Inferior parietal cortex (tissue), 1 donor: ENCODE measurements around the gene CDR2L.
"Not testable (repeated sequence)": the region's sequence is repeated elsewhere in the genome, so short reads cannot be mapped to it uniquely, and the experiment has no call there.

ENCODE experiments used
- DNase-seq: peaks from one replicate; pipeline ENCODE4 v3.0.0-alpha.2; 2016; ENCODE audit errors: extremely low spot score

Gene CDR2L

DNA sequence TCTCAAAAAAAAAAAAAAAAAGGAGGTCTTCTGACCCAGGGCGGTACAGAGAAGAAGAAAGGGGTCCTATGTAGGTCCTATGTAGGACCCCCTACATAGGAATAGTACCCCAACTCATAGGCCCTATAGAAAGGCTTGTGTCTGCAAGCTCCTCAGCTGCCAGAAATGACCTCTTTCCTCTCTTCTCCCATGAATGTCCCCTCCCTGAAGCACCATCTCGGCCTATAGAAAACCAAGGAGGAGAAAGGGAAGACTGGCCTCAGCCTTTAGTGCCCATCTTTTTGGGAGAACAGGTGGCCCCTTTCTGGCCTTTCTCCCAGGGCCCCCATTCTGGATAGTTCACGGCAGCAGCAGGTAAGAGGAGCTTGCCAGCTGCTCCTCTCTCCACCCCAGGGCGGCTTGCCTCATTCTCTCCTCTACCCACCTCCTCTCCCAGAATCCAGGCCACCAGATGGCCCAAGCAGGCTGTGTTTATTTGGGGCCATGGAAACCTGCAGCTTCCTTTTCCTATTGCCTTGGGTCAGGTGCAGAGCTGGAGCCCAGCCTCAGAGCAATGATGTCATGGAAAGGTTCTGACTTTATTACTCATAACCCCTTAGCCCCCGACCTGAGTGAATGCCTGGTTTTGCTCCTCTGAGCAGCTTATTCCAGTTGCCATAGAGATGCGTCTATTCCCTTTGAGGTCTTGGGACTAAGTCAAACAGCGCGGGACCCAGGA is 23.4 kb downstream of the CDR2L start:
- DNase-seq: peak; percentile 17

DNA sequence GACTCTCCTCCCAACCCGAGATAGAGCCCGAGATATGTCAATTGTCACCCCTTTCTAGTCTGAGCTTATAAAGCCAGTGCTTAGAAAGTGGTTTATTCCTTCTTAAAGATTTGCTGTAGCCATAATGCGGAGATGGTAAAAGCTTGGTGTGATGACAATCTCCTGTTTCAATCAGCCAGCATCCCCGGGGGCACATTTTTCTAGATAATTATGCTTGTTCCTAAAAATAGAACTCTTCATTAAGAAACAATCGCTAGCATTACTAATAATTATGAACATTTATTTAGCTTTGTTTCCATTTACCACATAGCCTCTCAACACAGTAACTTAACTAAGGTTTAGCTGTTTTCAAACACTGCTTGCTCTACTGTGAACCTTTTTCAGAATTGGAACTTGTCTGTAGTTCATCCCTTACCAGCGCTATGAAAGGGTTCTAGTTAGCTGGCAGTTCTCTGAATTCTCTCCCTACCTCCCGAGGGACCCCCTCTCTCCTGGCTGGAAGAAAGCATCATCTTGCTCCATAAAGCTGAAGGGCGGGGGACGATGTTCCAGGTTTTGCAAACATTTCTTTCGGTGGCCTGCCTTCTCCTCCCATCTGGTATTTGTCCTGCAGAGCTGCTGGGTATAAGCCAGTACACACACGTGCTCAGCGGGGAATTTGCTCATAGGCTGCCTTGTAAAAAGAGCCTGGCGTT is 24.1 kb downstream of the CDR2L start:
- peak; percentile 74 for DNase-seq

DNA sequence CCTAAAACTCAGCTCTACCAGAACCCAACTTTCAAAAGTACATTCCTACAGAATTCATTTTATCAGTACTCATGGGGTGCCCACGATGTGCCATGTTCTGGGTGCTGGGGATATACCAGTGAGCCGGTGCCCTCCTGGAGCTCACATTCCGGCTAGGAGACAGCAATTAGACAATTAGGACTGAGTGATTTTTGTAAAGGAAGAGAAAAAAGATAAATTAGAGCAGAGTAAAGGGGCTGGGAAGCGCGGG is 24.6 kb downstream of the CDR2L start:
- no peak for DNase-seq

DNA sequence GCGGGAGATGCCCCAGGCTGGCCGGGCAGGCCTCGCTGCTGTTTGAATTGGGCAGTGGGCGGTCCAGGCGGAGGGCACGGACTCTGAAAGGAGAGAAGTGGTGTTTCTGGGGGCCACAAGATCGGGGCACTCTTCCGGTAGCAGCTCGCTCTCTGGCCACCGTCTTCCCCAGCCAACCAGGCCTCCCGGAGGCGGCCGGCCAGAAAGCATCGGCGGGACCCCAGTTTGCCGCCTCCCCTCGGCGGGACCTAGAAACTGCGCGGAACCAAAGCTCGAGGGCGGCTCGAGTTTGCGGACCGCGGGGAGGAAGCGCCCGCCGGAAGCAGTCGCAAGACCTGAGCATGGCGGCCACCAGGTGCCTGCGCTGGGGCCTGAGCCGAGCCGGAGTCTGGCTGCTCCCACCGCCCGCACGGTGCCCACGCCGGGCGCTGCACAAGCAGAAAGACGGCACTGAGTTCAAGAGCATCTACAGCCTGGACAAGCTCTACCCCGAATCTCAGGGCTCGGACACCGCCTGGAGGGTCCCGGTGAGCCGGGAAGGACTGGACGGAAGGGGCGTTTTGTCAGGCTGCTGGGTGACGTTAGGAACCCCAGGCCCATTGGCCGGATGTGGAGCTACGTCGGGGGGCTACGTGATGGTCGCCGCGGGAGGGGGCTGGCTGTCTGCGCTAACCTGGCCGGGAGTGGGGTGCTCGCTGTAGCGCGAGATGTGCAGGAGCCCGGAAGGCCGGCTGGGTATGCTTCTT is 25.1 kb downstream of the CDR2L start, which contains the start of gene MRPL58:
MRPL58 (plus strand) TSS at position 325 of the 746 bp plus-strand sequence; CDS start at position 342, 17 bp downstream.
- DNase-seq: peak; percentile 85

DNA sequence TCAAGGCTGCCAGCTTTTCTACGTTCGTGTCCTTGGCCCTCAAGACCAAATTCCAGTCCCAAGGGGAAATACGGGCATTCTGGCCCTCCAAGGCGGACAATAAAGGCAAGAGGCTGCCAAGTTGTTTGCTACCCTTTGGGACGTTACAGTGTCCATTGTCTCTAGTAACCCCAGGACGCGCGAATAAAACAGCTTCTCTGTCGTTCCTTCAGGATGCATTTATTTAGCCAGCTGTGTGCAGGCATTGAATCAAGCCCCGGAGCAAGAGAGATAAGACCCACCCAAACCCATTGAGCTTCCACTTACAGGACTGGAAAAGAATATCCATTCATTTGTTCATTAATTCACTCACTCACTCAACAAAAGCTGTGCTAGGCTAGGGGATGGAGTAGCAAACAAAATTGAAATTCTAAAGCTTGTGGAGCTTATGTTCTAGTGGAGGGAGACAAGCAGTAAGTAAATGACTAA is 25.7 kb downstream of the CDR2L start:
- no peak for DNase-seq

DNA sequence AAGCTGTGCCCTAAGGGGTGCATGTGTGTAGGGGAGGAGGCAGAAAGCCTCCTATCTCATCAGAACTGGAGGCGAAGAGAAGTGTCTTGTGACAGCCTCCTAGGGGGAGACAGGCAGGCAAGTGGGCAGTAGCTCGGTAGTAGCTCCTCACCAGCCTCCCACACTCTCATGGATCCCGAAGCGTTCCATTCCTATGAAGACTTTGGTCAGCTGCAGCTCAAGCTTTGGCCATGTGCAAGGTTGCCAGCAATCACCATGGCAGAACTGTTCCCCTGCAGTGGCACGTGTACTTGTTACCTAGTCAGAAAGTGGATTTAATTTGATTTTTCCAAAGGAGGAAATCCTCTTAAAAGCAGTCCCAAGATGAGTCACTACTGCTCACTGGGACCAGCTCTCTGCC is 31.7 kb downstream of the CDR2L start:
- DNase-seq: peak; percentile 29

DNA sequence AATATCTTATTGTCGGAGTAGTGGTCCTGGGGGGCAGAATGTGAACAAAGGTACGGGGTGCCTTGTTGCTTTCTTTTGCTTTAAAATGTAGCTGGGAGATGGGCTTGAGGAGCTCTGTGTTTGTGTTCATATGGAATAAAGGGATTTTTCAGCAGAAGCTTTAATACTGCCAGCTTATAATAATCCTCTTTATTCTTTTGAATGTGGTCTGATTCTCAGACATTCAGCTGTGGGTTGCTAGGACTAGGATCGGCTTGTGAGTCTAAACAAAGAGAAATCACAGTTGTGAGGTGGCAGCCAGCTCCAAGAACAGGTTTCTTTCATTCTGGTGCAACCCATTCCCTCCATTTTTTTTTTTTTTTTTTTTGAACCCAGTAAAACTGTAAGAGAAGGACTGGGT is 32.3 kb downstream of the CDR2L start:
- no peak for DNase-seq

DNA sequence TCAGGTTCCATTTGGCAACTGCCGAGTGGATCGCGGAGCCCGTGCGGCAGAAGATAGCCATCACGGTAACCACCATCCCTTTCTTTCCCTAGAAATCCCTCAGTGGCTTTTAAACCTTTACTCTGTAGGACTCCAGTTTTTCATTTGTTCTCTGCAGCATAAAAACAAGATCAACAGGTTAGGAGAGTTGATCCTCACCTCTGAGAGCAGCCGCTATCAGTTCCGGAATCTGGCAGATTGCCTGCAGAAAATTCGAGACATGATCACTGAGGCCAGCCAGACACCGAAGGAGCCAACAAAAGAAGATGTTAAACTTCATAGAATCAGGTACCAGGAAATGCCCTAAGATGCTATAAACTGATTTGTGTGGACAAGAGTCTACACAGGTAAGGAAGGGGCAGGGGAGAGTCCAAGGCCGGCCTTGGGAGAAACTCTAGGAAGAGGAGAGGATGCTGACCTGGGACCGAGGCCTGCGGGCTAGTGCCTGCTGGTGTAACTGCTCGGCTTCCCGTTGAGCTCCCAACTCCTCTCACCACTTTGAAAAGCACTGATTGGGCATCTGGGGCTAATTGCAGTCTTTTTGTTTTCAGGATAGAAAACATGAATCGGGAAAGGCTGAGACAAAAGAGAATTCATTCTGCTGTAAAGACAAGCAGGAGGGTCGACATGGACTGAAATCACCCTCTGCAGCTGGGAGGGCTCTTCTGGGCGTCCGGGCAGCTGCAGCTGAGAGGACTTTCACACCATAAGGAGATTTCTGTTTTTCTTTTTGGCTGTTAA is 33.1 kb downstream of the CDR2L start:
- DNase-seq: peak; percentile 54

DNA sequence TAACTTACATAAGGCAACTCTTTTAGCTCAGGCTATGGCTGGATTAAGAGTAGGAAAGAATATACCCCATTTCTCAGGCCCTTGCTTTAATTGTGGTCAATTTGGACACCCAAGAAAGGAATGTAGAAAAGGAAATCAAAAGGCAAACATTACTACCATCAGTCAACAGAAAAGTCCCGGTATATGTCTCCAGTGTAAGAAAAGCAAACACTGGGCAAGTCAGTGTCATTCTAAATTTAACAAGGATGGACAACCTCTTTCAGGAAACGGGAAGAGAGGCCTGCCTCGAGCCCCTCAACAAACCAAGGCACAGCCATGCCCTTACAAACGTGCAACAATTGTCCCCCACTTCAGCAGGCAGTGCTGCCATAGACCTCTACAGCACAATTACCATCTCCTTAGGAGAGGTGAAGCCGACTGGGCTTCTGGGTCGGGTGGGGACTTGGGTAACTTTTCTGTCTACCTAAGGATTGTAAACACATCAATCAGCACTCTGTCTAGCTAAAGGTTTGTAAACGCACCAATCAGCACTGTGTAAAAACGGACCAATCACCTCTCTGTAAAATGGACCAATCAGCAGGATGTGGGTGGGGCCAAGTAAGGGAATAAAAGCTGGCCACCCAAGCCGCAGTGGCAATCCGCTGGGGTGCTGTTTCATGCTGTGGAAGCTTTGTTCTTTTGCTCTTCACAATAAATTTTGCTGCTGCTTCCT is 37.4 kb downstream of the CDR2L start:
- DNase-seq: no peak

DNA sequence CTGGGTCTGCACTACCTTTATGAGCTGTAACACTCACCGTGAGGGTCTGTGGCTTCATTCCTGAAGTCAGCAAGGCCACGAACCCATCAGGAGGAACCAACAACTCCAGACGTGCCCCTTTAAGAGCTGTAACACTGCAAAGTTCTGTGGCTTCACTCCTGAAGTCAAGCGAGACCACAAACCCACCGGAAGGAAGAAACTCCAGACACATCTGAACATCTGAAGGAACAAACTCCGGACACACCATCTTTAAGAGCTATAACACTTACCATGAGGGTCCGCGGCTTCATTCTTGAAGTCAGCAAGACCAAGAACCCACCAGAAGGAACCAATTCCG is 37.9 kb downstream of the CDR2L start:
- not testable (repeated sequence) for DNase-seq

DNA sequence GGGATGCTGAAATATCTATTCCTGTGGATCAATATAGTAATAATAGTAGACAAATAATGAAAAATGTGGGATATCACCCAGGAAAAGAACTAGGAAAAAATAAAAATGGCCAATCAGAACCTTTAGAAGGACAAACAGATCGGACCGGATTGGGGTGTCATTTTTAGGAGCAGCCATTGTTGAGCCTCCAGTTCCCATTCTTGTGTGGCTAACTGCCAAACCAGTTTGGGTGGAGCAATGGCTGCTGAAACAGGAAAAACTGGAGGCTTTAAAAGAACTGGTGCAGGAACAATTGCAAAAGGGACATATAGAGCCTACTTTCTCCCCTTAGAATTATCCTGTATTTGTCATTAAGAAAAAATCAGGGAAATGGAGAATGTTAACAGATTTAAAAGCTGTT is 39.2 kb downstream of the CDR2L start:
- not testable (repeated sequence) for DNase-seq

DNA sequence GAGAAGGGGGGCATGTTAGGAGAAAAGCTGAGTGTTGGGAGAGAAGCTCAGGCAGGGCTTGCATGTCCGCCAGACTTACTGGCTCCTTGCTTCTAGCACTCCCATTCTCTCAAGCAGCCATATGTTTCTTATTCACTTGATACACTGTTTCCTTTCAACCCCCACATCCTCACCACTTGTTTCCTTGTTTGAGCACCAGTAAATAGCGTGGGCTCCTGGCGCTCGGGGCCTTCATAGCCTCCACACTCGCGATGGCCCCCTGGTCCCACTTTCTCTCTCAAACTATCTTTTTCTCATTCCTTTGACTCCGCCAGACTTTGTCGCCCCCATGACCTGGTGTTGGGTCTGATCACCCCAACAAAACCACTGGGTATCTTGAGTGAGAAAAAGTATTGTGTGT is 42.7 kb downstream of the CDR2L start:
- no peak for DNase-seq

DNA sequence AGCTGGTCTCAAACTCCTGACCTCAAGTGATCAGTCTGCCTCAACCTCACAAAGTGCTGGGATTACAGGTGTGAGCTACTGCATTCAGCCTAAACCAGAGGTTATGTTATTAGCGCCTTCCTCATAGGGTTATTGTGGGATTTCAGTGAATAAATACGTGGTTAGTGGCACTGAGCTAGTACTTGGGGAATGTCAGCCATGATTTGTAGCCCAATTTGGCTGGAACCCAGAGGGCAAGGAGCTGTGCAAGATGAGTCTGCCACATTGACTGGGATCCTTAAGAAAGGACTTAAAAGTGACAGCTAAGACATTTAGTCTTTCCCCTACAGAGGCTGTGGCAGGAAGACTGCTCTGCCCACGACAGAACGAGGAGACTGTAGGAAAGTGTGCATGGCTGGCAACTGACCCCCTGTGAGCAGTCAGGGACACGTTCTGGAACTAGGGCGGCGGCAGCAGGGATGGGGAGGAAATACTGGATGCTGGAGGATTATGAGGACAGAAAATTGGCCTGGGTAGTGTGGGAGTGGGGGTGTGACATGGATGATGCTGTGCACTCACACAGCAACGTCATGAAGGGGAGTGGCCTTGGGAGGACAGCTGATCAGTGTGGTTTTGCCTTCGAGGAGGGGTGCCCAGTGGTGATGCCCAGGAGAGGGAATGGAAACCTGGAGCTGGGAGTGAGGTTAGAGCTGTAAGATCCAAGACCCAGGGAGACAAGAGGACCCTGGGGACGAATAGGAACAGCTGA is 44.7 kb downstream of the CDR2L start:
- DNase-seq: peak; percentile 89

DNA sequence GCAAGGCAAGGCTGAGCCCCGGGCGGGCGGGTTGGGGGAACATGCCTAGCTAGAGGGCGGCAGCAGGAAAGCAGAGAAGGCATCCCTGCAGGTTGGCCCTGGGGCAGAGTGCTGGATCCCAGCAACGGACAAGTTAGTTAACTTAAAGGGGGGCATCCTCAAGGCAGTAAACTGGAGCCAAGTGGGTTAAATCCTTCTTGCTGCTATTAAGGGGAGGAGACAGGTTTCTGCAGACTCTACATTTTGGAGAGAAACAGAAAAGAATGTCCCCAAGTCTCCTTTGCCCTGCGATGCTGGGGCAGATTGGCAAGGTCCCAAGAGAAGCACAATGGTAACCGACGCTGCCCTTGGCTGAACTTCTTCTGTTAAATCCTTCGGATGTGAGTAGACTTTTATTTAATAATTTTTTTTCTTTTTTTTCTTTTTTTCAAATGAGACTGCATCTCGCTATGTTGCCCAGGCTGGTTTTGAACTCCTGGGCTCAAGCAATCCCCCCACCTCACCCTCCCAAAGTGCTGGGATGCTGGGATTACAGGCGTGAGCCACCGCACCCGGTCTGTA is 45.4 kb downstream of the CDR2L start:
- peak; percentile 44 for DNase-seq

DNA sequence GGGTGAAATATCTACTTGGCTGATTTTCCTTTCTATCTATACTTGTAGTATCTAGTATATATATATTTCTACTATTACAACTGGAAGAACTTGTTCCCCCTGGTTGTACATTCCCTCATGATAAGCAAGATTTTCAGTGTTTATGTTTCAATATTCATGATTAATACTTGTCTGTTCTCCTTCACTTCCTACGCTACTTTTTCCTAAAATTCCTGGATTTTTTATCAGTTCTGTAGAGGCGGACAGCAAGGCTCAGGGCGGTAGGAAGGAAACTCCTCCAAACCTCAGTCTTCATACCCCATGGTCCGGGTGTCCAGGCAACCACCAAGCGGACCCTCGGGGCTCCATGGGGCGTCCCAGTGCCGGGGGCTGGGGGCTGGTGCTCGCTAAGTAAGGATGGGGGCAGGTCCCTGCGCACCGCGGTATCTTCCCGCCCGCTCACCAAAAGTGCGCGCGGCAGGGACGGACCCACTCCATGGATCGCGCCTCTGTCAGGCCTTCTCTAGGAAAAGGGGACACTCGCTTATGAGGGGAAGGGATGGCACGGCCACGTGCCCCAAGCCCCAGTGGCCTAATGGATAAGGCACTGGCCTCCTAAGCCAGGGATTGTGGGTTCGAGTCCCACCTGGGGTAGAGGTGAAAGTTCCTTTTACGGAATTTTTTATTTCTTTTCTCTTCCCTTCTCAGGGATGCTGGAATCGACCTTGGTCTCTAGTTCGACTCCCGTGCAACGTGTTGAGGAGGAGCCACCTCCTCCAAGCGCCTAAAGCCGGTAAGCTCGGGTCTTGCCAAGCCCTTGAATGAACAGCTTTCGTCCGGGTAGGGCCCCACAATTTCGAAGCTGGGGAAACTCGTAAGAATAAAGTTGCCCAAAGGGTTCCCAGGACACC is 46.2 kb downstream of the CDR2L start:
- peak; percentile 97 for DNase-seq

DNA sequence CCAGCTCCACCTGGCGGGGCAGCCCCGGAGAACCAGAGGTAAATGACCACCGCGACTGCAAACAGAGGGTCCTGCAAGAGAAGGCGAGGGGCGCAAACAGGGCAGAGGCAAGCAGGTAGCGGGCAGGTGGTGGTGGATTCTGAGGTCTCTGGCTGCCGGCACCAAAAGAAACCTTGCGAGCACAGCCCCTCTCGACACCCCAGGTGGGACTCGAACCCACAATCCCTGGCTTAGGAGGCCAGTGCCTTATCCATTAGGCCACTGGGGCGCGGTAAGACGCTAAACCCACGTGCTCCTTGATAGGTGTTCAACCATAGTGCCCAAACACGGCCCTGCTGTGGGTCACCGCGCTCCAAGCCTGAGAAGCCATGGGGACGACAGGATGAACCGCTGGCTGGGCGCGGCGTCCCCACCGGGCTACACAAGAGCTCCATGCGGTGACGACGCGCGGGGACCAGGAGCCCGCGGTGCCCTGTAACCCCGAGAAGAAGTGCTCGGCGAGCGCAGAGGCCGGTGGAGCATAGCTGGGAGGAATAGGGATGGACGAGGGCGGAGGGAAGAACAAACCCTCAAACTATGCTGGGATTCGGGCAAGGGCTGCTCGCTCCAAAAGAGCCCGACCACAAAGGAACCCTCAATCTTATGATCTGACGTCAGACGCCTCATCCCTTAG is 46.9 kb downstream of the CDR2L start:
- peak; percentile 91 for DNase-seq

DNA sequence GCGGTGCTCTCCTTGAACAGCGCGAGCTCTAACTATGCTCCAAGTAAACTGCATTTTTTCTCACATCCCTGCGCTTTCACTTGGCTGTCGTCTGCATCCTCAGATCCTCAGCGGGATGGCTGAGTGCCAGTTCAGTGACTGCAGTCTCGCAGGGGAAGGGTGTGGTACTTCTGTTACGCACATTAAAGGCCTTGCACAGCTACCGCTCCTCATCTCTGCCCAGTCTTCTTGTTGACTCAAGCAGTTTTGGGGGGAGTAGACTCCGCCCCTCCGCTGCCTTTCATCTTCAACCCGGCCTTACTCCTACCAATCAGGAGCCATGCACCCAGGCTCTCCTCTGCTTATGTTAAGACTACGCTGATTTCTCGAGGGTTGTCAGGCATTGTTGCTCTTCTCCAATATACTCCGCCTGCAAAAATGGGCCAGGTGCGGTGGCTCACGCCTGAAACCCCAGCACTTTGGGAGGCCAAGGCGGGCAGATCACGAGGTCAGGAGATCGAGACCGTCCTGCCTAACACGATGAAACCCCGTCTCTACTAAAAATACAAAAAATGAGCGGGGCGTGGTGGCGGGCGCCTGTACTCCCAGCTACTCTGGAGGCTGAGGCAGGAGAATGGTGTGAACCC is 49.3 kb downstream of the CDR2L start:
- DNase-seq: peak; percentile 63

DNA sequence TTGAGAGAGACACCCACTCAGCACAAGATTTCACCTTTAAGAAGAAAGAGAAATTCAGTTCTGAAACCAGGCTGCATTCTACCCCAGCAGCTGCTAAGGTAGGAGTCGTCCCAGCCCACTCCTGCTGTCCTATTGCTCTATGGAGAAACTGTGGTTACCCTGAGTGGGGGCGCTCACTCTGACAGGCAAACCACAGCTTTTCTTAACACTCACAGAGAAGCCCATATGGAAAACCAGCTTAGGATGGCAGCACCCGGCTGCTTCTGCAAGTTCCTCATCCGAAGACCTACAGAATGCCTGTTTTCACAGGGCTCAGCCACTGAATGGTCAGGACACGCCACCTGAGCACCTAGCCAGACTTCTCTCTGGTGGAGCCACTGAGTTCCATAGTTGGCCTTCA is 51.8 kb downstream of the CDR2L start:
- DNase-seq: no peak
